Liver (tissue), 9 donors: Measurements from ENCODE around the gene TMEM231. TPM values are rescaled to one million over a fixed set of nuclear protein-coding genes. Genes with fewer than 3 reads are reported as not detected.
"Not testable (repeated sequence)": the region's sequence is repeated elsewhere in the genome, so short reads cannot be mapped to it uniquely, and the experiment has no call there.

Experiments
- DNase-seq: peaks from one replicate; pipeline ENCODE4 v3.0.0-alpha.2; 2017; ENCODE audit warnings: low spot score
- H3K27ac ChIP-seq, 2 donors: one replicate each; pipeline ENCODE4 v1.7.0; 2013; ENCODE audit warnings: inconsistent platforms in 2 of 2, low read length in 2 of 2, control low read depth in 1 of 2, low read depth in 1 of 2, mild to moderate bottlenecking in 1 of 2
- H3K27me3 ChIP-seq, 4 donors: one replicate each; pipeline versions ENCODE4 v1.6.1 to v1.7.0; 2013; ENCODE audit warnings: low read length in 3 of 4, inconsistent platforms in 1 of 4, mild to moderate bottlenecking in 1 of 4, moderate library complexity in 1 of 4; ENCODE audit not compliant: control insufficient read depth in 4 of 4, insufficient read depth in 4 of 4
- H3K36me3 ChIP-seq, 4 donors: one replicate each; pipeline versions ENCODE4 v1.6.1 to v1.7.0; 2013; ENCODE audit warnings: low read length in 3 of 4, mild to moderate bottlenecking in 3 of 4, low read depth in 1 of 4, moderate library complexity in 1 of 4; ENCODE audit not compliant: control insufficient read depth in 4 of 4, insufficient read depth in 3 of 4
- H3K4me1 ChIP-seq, 4 donors: one replicate each; pipeline versions ENCODE4 v1.6.1 to v1.7.0; 2013; ENCODE audit warnings: low read length in 3 of 4, mild to moderate bottlenecking in 3 of 4, moderate library complexity in 1 of 4; ENCODE audit not compliant: control insufficient read depth in 4 of 4, insufficient read depth in 4 of 4
- H3K4me3 ChIP-seq, 3 donors: one replicate each; pipeline versions ENCODE4 v1.6.1 to v1.7.0; 2013; ENCODE audit warnings: low read length in 3 of 3, control low read depth in 1 of 3, low read depth in 1 of 3, mild to moderate bottlenecking in 1 of 3
- H3K9ac ChIP-seq, 2 donors: one replicate each; pipeline ENCODE4 v1.7.0; 2013; ENCODE audit warnings: low read length in 2 of 2, mild to moderate bottlenecking in 2 of 2, moderate library complexity in 2 of 2, control low read depth in 1 of 2, low read depth in 1 of 2
- H3K9me3 ChIP-seq, 4 donors: one replicate each; pipeline versions ENCODE4 v1.6.1 to v1.7.0; 2013; ENCODE audit warnings: low read length in 3 of 4; ENCODE audit not compliant: control insufficient read depth in 4 of 4
- ATF3 ChIP-seq: IDR thresholded peaks from 2 replicates; pipeline ENCODE4 v1.6.1; 2016; ENCODE audit warnings: antibody characterized with exemption
- CTCF ChIP-seq: fragments of 150-350 bp; IDR thresholded peaks from 2 replicates; pipeline ENCODE4 v1.5.1; 2017; ENCODE audit warnings: improper control_type of control experiment, low read depth, low read length; ENCODE audit not compliant: missing input control
- EGR1 ChIP-seq, 2 donors: IDR thresholded peaks; 2 replicates each; pipeline ENCODE4 v1.6.1; 2016 to 2018; ENCODE audit warnings: antibody characterized with exemption in 2 of 2, low read depth in 2 of 2
- FOXA1 ChIP-seq: IDR thresholded peaks from 2 replicates; pipeline ENCODE4 v1.6.1; 2016; ENCODE audit warnings: antibody characterized with exemption
- FOXA2 ChIP-seq: IDR thresholded peaks from 2 replicates; pipeline ENCODE4 v1.6.1; 2016; ENCODE audit warnings: antibody characterized with exemption
- GABPA ChIP-seq, 2 donors: IDR thresholded peaks in 1 of 2; conservative IDR thresholded peaks in 1 of 2; 2 replicates each; pipeline ENCODE4 v1.6.1; 2016; ENCODE audit warnings: antibody characterized with exemption in 2 of 2, mild to moderate bottlenecking in 1 of 2, moderate library complexity in 1 of 2
- HNF4A ChIP-seq, 2 donors: conservative IDR thresholded peaks; 2 replicates each; pipeline ENCODE4 v1.6.1; 2016; ENCODE audit warnings: antibody characterized with exemption in 2 of 2, mild to moderate bottlenecking in 2 of 2
- JUND ChIP-seq, 2 donors: IDR thresholded peaks; 2 replicates each; pipeline ENCODE4 v1.6.1; 2016; ENCODE audit warnings: antibody characterized with exemption in 2 of 2
- MAX ChIP-seq: IDR thresholded peaks from 2 replicates; pipeline ENCODE4 v1.6.1; 2016; ENCODE audit warnings: antibody characterized with exemption
- RAD21 ChIP-seq, 2 donors: IDR thresholded peaks; 2 replicates each; pipeline ENCODE4 v1.6.1; 2016; ENCODE audit warnings: antibody characterized with exemption in 2 of 2, mild to moderate bottlenecking in 2 of 2
- REST ChIP-seq: IDR thresholded peaks from 2 replicates; pipeline ENCODE4 v1.6.1; 2016; ENCODE audit warnings: antibody characterized with exemption, mild to moderate bottlenecking
- SP1 ChIP-seq: IDR thresholded peaks from 2 replicates; pipeline ENCODE4 v1.6.1; 2018; ENCODE audit warnings: antibody characterized with exemption, mild to moderate bottlenecking
- TAF1 ChIP-seq: conservative IDR thresholded peaks from 2 replicates; pipeline ENCODE4 v1.6.1; 2016; ENCODE audit warnings: antibody characterized with exemption, mild to moderate bottlenecking
- YY1 ChIP-seq: IDR thresholded peaks from 2 replicates; pipeline ENCODE4 v1.6.1; 2016; ENCODE audit warnings: antibody characterized with exemption, mild to moderate bottlenecking
- WGBS: extraction: QIAGEN DNeasy Blood & Tissue Kit; methylation state at CpG from one replicate; pipeline ENCODE4 v1.1.7; 2013; 5-methylcytosine and 5-hydroxymethylcytosine counted together
- polyA plus RNA-seq, 2 donors: library from polyadenylated mRNA; stranded (reverse) in 1 of 2; unstranded in 1 of 2; fragments of 200-250 nt in 1 of 2; fragments of >200 nt in 1 of 2; fragmentation: Nextera tagmentation in 1 of 2; extraction: Ambion mirVana in 1 of 2; gene quantifications; one replicate each; pipeline versions ENCODE4 v1.2.1 to v1.2.3, GENCODE V29; 2013 to 2015
- total RNA-seq, 2 donors: library from RNA; depleted of rRNA; stranded (reverse); fragments of >200 nt; gene quantifications; one replicate each; pipeline ENCODE4 v1.2.3, GENCODE V29; 2014
- donor health status: healthy.
- donor health status: healthy.
- donor health status: healthy.
- donor health status: healthy.
- donor health status: healthy.

TMEM231 gene
- total and polyA plus RNA-seq, 4 donors, result 0.60 to 2.1 (median 2.0) TPM

- TF ChIP-seq MAX, result no peak
- no peak for TF ChIP-seq FOXA1
- TF ChIP-seq JUND (IDR thresholded peaks at IDR 0.05), result no peak
- TF ChIP-seq REST, result no peak
- TF ChIP-seq SP1, result no peak
- no peak for TF ChIP-seq YY1
- TF ChIP-seq TAF1, result no peak
- no peak for TF ChIP-seq RAD21 (IDR thresholded peaks at IDR 0.05)
- TF ChIP-seq GABPA (IDR thresholded peaks at IDR 0.05 in 1 of 2, conservative IDR thresholded peaks at IDR 0.05 in 1 of 2), result no peak
- no peak for TF ChIP-seq HNF4A (conservative IDR thresholded peaks at IDR 0.05)
- no peak for TF ChIP-seq ATF3
- no peak for TF ChIP-seq EGR1 (IDR thresholded peaks at IDR 0.05; ENCODE audit: low read depth in 2 of 2)
- no peak for TF ChIP-seq CTCF
- TF ChIP-seq FOXA2, result no peak
- no peaks in the 10 kb centered on the region for H3K27me3 ChIP-seq
- no peak overlapping the region for H3K4me3 ChIP-seq
- no peaks in the 10 kb centered on the region for H3K4me1 ChIP-seq
- H3K9ac ChIP-seq, result no peak overlapping the region
- DNase-seq, result no peak
- 96% methylated on average over 6 of the region's 6 CpGs for WGBS
- H3K27ac ChIP-seq, result no peak overlapping the region
- H3K9me3 ChIP-seq, result no peaks in the 10 kb centered on the region
- H3K36me3 ChIP-seq, result peaks cover 0 to 7% (median 5%) of the 10 kb centered on the region in 4 donors
Measured at GRCh38 chr16:75593308-75593707, 37.3 kb upstream of the TMEM231 start.

GRCh38 chr16:75591927-75592326 lies 35.9 kb upstream of the TMEM231 start:
- H3K4me3 ChIP-seq, H3K9ac ChIP-seq, H3K27ac ChIP-seq, DNase-seq, H3K9me3 ChIP-seq, H3K4me1 ChIP-seq, H3K36me3 ChIP-seq, H3K27me3 ChIP-seq: not testable (repeated sequence)
- WGBS, result 80% methylated on average over 7 of the region's 9 CpGs
